ENCODE data around the gene TOGARAM2. TPM values are rescaled to one million over a fixed set of nuclear protein-coding genes. Genes with fewer than 3 reads are reported as not detected.

TOGARAM2 gene
- total and polyA plus RNA-seq, 10 of the 15 experiments (the other 5 are each of a cell fraction or from before 2014, with no cell fraction given), result 0.01 to 0.06 (median 0.03) TPM; not detected in 7

GRCh38 chr2:29097569-29097968, 116.5 kb downstream of the TOGARAM2 start:
- intact Hi-C loops (cut with micrococcal nuclease; ENCODE audit: unreplicated experiment) (no loop called here), in situ Hi-C loops (cut with MboI) (no loop called here)
- H2AFZ ChIP-seq (ENCODE audit: control insufficient read depth, low read depth, low read length), result no peak overlapping the region
- H4K20me1 ChIP-seq (ENCODE audit: control insufficient read depth, insufficient read depth), result no peaks in the 10 kb centered on the region
- H3K27me3 ChIP-seq (replicated peaks in 1 of 2; ENCODE audit: control insufficient read depth in 2 of 2, insufficient read depth in 2 of 2, low read length in 1 of 2), result no peaks in the 10 kb centered on the region
- H3K27ac ChIP-seq (ENCODE audit: control insufficient read depth, insufficient read depth), result no peak overlapping the region
- no peak for ATAC-seq
- no peaks in the 10 kb centered on the region for H3K36me3 ChIP-seq (ENCODE audit: control insufficient read depth in 2 of 2, insufficient read depth in 2 of 2, low read length in 1 of 2)
- DNase-seq (ENCODE audit: low read depth, low spot score), result no peak
- no peak for TF ChIP-seq EZH2 (IDR thresholded peaks at IDR 0.05; ENCODE audit: borderline replicate concordance, control insufficient read depth, low read depth, low read length)
- TF ChIP-seq CEBPB (IDR thresholded peaks at IDR 0.05; ENCODE audit: borderline replicate concordance in 1 of 2, low read depth in 2 of 2, low read length in 2 of 2), result no peak
- TF ChIP-seq IKZF1 (conservative IDR thresholded peaks at IDR 0.05), result no peak
- no peaks in the 10 kb centered on the region for H3K4me1 ChIP-seq (ENCODE audit: control insufficient read depth, insufficient read depth, low read length)
- WGBS (ENCODE audit: insufficient coverage, insufficient replicate concordance, low lambda C conversion rate, missing lambda C conversion rate), result 88% methylated on average over 6 of the region's 6 CpGs
- no peak for FAIRE-seq
- ChIA-PET RAD21 (ENCODE audit: unreplicated experiment) (no interaction called here), CTCF (no interaction called here), SMC1A (ENCODE audit: uncharacterized antibody, unreplicated experiment) (no interaction called here), POLR2A (no interaction called here)
- BruUV-seq (replicated peaks), result no TSS peak
- no peaks in the 10 kb centered on the region for H3K9me3 ChIP-seq (replicated peaks; ENCODE audit: control insufficient read depth, insufficient read depth, low read length)
- H3K9ac ChIP-seq (ENCODE audit: control insufficient read depth, insufficient read depth, low read length), result no peak overlapping the region
- no peak overlapping the region for H3K4me2 ChIP-seq (ENCODE audit: control insufficient read depth, insufficient read depth)
- no peaks in the 10 kb centered on the region for H3K79me2 ChIP-seq (ENCODE audit: control insufficient read depth, insufficient read depth, low read length)
- no peak overlapping the region for H3K4me3 ChIP-seq

GRCh38 chr2:29100564-29100963, 119.5 kb downstream of the TOGARAM2 start:
- BruUV-seq (replicated peaks), result no TSS peak
- DNase-seq (ENCODE audit: low read depth, low spot score) (no peak), FAIRE-seq (no peak), ATAC-seq (no peak)
- Histone ChIP-seq H3K9ac (ENCODE audit: control insufficient read depth, insufficient read depth, low read length) (no peak overlapping the region), H4K20me1 (ENCODE audit: control insufficient read depth, insufficient read depth) (no peaks in the 10 kb centered on the region), H3K36me3 (ENCODE audit: control insufficient read depth in 2 of 2, insufficient read depth in 2 of 2, low read length in 1 of 2) (no peaks in the 10 kb centered on the region), H3K9me3 (replicated peaks; ENCODE audit: control insufficient read depth, insufficient read depth, low read length) (no peaks in the 10 kb centered on the region), H3K27ac (ENCODE audit: control insufficient read depth, insufficient read depth) (no peak overlapping the region), H3K4me1 (ENCODE audit: control insufficient read depth, insufficient read depth, low read length) (no peaks in the 10 kb centered on the region), H3K79me2 (ENCODE audit: control insufficient read depth, insufficient read depth, low read length) (no peaks in the 10 kb centered on the region), H3K27me3 (replicated peaks in 1 of 2; ENCODE audit: control insufficient read depth in 2 of 2, insufficient read depth in 2 of 2, low read length in 1 of 2) (no peaks in the 10 kb centered on the region), H3K4me2 (ENCODE audit: control insufficient read depth, insufficient read depth) (no peak overlapping the region), H2AFZ (ENCODE audit: control insufficient read depth, low read depth, low read length) (no peak overlapping the region), H3K4me3 (no peak overlapping the region)
- ChIA-PET CTCF (no interaction called here), POLR2A (no interaction called here), RAD21 (ENCODE audit: unreplicated experiment) (no interaction called here), SMC1A (ENCODE audit: uncharacterized antibody, unreplicated experiment) (no interaction called here)
- intact Hi-C loops (cut with micrococcal nuclease; ENCODE audit: unreplicated experiment) (no loop called here), in situ Hi-C loops (cut with MboI) (no loop called here)
- 93% methylated on average over 1 of the region's 1 CpG for WGBS (ENCODE audit: insufficient coverage, insufficient replicate concordance, low lambda C conversion rate, missing lambda C conversion rate)
- TF ChIP-seq CHD4 (IDR thresholded peaks at IDR 0.05) (no peak), BRCA1 (IDR thresholded peaks at IDR 0.05; ENCODE audit: low read depth, low read length) (no peak), CBX5 (IDR thresholded peaks at IDR 0.05; ENCODE audit: low read depth) (no peak), HSF1 (IDR thresholded peaks at IDR 0.05; ENCODE audit: low read depth, low read length) (no peak), DPF2 (IDR thresholded peaks at IDR 0.05) (no peak), ELK1 (IDR thresholded peaks at IDR 0.05; ENCODE audit: low read depth, low read length) (no peak), MEF2A (IDR thresholded peaks at IDR 0.05; ENCODE audit: insufficient read depth, low read depth, low read length) (no peak), ASH2L (IDR thresholded peaks at IDR 0.05; ENCODE audit: borderline replicate concordance, low read depth) (no peak), ZNF384 (IDR thresholded peaks at IDR 0.05; ENCODE audit: borderline replicate concordance, low read depth, low read length) (no peak), IKZF2 (IDR thresholded peaks at IDR 0.05) (no peak), MXI1 (IDR thresholded peaks at IDR 0.05; ENCODE audit: low read depth, low read length) (no peak), ZZZ3 (IDR thresholded peaks at IDR 0.05; ENCODE audit: control insufficient read depth, insufficient read length, low read depth) (no peak), STAT1 (conservative IDR thresholded peaks at IDR 0.05) (no peak)
